Measurements from ENCODE around the gene CA9.

The CA9 gene

GRCh38 chr9:35651956-35652828 lies 21.5 kb upstream of the CA9 start:
- DNase-seq: no peak

GRCh38 chr9:35652829-35653209 lies 20.9 kb upstream of the CA9 start:
- DNase-seq: no peak

- DNase-seq: no peak
These were observed 20.1 kb upstream of the CA9 start for GRCh38 chr9:35653611-35654010.

- no peak for DNase-seq
These were observed 17.4 kb upstream of the CA9 start for GRCh38 chr9:35656348-35656747.

- DNase-seq: no peak
These were observed 16.7 kb upstream of the CA9 start for GRCh38 chr9:35656831-35657545.

GRCh38 chr9:35657546-35658136 lies 16.1 kb upstream of the CA9 start, which contains the start of gene RMRP:
Gene RMRP (minus strand): TSS chr9:35658019.
- DNase-seq: peak; percentile 67 to 94 (median 93)

- DNase-seq: peak; percentile 64 to 85 (median 78)
These were observed 15.4 kb upstream of the CA9 start, which contains the start of gene CCDC107 for GRCh38 chr9:35658137-35658967. Gene CCDC107 (plus strand): TSS chr9:35658292. CDS start chr9:35658380, 88 bp downstream.

- DNase-seq: no peak
These were observed 14.8 kb upstream of the CA9 start for GRCh38 chr9:35658968-35659220.

GRCh38 chr9:35659340-35659739 lies 14.4 kb upstream of the CA9 start:
- DNase-seq: peak in 1 of 5 experiments; percentile 19

GRCh38 chr9:35660966-35661415 lies 12.7 kb upstream of the CA9 start:
- DNase-seq: no peak

- peak in 3 of 5 experiments; percentile 31 to 80 (median 65) for DNase-seq
These were observed 11.9 kb upstream of the CA9 start for GRCh38 chr9:35661756-35662350.

- DNase-seq: no peak
These were observed 11.3 kb upstream of the CA9 start for GRCh38 chr9:35662437-35662836.

GRCh38 chr9:35664531-35665470 lies 8.9 kb upstream of the CA9 start, which contains the start of gene ARHGEF39:
Gene ARHGEF39 (minus strand): TSS chr9:35665195. CDS start chr9:35665169, 26 bp downstream.
- DNase-seq: peak; percentile 45 to 83 (median 57)

GRCh38 chr9:35665471-35665818 lies 8.3 kb upstream of the CA9 start:
- DNase-seq: no peak

GRCh38 chr9:35666045-35666444 lies 7.7 kb upstream of the CA9 start:
- DNase-seq: no peak

- DNase-seq: no peak
These were observed 7.2 kb upstream of the CA9 start for GRCh38 chr9:35666549-35666948.

GRCh38 chr9:35667939-35668338 lies 5.8 kb upstream of the CA9 start:
- DNase-seq: no peak

- no peak for DNase-seq
These were observed 4.2 kb upstream of the CA9 start for GRCh38 chr9:35669331-35670145.

- no peak for DNase-seq
These were observed 265 bp downstream of the CA9 start for GRCh38 chr9:35674025-35674361.

- no peak for DNase-seq
These were observed 1.5 kb downstream of the CA9 start for GRCh38 chr9:35675204-35675603.
